CD4-positive, alpha-beta T cell treated with Interleukin-15 for 1 hour (primary cell): Measurements from ENCODE around the gene LRCH3.
"Not testable (repeated sequence)": the region's sequence is repeated elsewhere in the genome, so short reads cannot be mapped to it uniquely, and the experiment has no call there.

Experiments
- DNase-seq: peaks from one replicate; pipeline ENCODE4 v3.0.0-alpha.2; 2020

The LRCH3 gene

DNA sequence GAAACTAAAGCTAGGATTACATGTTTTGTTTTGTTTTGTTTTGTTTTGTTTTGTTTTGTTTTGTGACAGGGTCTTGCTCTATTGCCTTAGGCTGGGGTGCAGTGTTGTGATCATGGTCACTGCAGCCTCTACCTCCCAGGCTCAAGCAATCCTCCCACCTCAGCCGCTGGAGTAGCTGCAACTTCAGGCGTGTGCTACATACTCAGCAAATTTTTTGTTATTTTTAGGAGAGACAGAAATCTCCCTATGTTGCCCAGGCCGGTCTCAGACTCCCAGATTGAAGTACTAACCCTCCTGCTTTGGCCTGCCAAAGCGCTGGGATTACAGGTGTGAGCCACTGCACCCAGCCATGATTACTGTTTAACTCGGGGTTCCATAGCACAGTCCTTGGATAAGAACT lies 50.7 kb downstream of the LRCH3 start:
- DNase-seq: no peak

GRCh38 chr3:197846491-197846890 lies 55.4 kb downstream of the LRCH3 start:
- DNase-seq: no peak

- DNase-seq: no peak
Observed at GRCh38 chr3:197847866-197848401, 56.9 kb downstream of the LRCH3 start.

GRCh38 chr3:197854596-197855343 lies 63.7 kb downstream of the LRCH3 start:
- no peak for DNase-seq

DNA sequence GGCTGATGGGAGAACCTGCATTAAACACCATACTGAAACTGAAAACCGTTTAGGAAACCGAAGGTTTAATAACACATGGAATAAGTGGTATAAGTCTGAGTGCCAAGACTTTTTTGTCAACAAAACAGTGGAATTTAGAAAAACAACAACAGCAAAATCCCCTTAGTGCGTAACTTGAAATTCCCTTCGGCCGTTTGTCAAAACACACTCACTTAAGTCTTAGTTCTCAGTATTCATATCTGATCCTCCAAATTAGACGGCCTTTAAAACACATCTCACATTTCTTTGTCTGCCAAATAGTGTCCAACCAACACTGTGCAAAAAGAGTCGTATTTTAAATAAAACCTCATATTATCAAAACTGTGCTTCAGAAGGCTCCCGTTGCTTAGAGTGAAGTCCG lies 64.5 kb downstream of the LRCH3 start:
- DNase-seq: no peak

DNA sequence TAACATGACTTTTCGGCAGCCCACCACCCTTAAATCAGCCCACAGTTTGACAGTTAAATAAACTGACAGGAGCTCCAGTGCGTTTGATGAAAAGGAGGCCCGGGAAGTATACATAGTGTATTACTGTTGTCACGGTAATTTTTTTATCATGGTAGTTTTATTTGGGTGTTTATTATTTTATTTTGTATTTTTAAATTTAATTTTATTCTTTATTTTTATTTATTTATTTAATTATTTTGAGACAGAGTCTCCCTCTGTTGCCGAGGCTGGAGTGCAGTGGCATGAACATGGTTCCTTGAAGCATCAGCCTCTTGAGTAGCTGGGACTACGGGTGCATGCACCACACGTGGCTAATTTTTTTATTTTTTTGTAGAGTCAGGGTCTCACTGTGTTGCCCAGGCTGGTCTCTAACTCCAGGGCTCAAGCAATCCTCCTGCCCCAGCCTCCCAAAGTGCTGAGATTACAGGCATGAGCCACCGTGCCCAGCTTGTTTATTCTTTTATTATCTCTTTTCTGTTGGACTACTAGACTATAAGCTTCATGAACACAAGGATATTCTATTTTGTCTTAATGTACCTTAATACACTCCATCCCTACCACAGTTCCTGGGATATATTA lies 65.3 kb downstream of the LRCH3 start:
- DNase-seq: no peak

DNA sequence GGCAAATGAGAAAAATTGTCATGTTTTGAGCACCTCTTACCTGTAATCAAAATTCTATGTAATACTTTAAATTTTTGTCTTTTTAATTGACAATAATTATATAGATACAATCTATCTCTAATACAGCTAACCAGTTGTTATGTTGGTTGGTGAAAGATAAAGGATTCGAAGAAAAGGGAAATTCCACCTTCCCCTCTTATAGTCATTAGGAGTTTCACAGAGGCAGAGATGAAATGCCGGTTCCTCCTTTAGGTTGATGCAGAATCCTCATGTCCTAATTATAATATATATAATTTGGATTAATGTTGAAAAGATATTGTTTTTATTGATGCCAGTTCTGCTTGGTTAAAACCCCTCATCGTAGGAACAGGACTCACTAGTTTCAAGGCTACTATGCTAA lies 67.1 kb downstream of the LRCH3 start:
- no peak for DNase-seq

DNA sequence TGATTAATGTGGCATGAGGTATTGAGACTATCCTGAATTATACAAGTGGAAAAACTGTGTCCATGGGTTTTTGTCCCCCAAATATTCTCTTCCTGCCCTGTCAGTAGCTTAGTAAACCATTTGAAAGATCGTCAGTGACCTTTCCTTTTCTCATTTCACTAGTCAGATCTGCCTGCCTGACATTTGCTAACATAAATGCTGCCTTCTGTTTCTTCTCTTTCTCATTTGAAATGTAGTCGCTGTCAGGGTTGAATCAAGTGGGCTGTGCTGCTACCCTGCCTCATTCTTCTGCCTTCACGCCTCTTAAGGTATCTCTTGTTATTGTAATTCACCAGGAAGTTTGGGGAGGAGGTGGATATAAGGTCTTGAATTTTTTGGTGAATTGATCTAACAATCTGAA lies 67.5 kb downstream of the LRCH3 start:
- DNase-seq: no peak

GRCh38 chr3:197866035-197866434 lies 75.0 kb downstream of the LRCH3 start:
- DNase-seq: no peak

DNA sequence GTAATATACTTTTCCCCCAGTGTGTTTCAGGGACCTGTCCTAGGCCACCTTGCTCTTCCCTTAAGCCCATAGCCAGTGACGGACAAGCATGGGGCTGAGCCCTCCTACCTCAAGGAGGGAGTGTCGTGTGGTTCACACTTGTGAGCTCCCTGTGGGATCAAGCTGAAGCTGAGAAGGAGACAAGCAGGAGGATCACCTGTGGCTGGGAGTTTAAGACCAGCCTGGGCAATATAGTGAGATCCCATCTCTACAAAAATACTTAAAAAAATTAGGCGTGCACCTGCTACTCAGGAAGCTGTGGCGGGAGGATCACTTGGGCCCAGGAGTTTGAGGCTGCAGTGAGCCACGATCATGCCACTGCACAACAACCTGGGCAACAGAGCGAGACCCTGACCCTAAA lies 82.3 kb downstream of the LRCH3 start:
- no peak for DNase-seq

GRCh38 chr3:197874064-197874463 lies 83.0 kb downstream of the LRCH3 start:
- DNase-seq: no peak

- DNase-seq: no peak
Observed at GRCh38 chr3:197874653-197875052, 83.6 kb downstream of the LRCH3 start.

DNA sequence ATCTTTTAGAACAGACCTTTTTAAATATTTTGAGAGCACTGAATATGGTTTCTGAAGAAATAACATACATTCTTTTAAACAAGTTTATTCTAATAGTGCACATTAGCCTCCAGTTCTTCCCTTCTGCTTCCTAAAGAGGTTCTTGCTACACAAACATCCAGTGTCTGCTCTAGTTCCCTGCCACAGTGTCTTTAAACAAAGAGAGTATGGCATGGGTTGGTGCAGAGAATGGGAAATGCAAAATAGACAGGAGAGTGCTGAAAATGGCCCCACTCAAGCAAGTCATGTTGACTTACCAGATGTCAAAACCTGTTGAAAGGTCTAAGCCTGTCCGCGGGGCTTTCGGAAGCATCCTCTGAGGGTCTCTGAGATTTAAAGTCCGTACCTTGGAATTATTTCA lies 86.8 kb downstream of the LRCH3 start:
- DNase-seq: no peak

- no peak for DNase-seq
Observed at GRCh38 chr3:197878427-197878826, 87.4 kb downstream of the LRCH3 start.

DNA sequence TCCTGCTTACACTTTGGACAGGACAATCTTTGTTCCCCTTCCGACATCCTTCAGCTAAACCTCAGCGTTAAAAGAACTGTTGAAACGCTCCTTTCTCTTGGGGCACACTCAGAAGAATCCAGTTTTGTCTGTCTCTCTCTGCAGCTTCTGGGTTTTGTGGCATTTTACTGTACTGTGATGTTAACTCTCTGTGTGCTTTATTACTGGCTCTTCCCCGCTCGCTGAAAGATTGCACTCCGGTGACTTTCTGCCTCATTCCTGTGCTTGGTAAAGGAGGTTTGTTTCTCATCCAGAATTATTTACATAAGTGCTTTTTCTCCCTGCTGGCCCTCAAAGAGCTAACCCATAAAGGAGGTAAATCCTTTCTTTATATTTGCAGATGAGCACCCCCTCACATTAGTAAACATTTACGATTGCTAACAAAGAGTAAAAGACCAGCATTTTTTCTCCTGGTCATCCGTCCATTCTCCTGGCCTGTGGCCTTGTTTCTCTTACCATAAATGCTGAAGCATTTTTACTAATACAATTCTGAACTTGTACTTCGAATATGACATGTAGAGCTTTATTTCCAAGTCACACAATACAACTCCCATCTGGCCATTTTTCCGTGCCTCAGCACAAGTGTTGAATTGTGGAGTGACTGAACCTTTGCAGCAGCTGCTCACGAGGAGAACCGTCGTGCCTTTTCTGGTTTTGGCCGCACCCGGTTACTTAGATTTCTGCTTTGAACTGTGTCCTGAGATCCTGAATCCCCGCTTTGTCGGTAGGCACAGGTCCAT lies 89.6 kb downstream of the LRCH3 start:
- DNase-seq: no peak

GRCh38 chr3:197881270-197881969 lies 90.4 kb downstream of the LRCH3 start:
- no peak for DNase-seq

GRCh38 chr3:197881970-197882338 lies 90.9 kb downstream of the LRCH3 start:
- DNase-seq: no peak

DNA sequence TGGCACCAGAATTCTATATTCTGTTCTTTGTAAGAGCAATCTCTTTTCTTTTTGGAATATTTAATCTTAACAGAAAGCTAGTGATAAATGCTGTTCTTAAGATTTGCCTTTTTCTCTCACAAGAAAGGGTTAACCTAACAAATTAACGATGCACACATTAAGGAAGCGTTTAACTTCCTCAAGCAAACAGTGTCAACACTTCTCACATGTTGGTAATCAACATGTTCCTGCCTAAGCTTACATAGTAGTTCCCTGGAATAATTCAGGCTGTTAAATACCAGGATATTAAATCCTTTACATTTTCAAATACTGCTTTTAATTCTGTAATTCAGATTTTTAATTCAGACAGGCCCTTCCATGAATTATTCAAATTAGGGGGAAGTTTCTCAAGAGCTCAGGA lies 91.5 kb downstream of the LRCH3 start:
- DNase-seq: no peak

GRCh38 chr3:197883541-197883940 lies 92.5 kb downstream of the LRCH3 start:
- no peak for DNase-seq

GRCh38 chr3:197884330-197884729 lies 93.3 kb downstream of the LRCH3 start:
- not testable (repeated sequence) for DNase-seq

GRCh38 chr3:197886052-197886451 lies 95.0 kb downstream of the LRCH3 start:
- not testable (repeated sequence) for DNase-seq

DNA sequence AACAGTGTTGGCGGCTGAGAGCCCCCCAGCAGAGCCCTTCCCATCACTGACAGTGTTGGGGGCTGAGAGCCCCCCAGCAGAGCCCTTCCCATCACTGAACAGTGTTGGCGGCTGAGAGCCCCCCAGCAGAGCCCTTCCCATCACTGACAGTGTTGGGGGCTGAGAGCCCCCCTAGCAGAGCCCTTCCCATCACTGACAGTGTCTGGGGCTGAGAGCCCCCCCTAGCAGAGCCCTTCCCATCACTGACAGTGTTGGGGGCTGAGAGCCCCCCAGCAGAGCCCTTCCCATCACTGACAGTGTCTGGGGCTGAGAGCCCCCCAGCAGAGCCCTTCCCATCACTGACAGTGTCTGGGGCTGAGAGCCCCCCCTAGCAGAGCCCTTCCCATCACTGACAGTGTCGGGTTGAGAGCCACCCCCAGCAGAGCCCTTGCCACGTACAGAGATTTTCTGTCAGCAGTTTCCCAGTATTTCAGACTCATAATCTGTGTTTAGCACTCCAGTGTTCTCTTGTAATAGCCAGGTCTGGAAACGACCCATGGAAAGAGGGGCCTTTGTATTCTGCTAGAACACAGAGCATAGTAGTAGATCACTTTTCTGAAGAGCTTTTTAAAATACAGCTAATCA lies 96.5 kb downstream of the LRCH3 start:
- DNase-seq: not testable (repeated sequence)

DNA sequence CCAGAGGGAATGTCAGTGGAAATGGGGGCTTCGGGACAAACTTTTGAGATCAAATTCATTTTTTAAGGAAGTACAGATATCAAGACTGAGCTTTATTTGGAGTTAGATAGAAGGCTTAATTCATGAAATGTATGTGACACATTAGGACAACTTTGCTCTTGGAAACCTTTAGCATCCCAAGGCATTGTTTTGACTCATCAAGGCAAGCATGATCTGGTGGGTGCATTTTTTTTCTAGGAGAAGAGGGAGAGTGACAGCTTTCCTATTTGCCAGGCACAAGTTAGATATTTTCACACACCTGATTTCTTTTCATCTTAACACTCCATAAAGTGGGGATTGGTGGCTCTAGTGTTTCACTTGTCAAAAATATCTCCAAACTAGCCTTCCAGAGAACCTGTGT lies 97.5 kb downstream of the LRCH3 start:
- no peak for DNase-seq
